ENCODE measurements around the gene CEP170B.
"Not testable (repeated sequence)": the region's sequence is repeated elsewhere in the genome, so short reads cannot be mapped to it uniquely, and the experiment has no call there.

The CEP170B gene

DNA sequence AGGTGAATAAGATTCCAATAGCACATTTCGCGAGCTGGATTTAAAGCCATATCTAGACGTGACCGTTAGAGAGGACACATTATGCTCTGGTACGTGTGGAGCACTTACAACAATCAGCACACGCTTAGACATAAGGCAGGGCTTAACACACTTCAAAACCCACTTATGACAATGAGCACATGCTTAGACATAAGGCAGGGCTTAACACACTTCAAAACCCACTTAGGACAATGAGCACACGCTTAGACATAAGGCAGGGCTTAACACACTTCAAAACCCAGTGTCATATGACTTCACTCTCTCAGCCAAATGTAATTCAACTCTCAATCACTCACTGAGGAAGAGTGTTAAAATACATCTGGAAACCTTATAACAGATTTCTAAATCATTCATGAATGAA, 48.4 kb downstream of the CEP170B start:
- no peak for DNase-seq (ENCODE audit: low read depth)

DNA sequence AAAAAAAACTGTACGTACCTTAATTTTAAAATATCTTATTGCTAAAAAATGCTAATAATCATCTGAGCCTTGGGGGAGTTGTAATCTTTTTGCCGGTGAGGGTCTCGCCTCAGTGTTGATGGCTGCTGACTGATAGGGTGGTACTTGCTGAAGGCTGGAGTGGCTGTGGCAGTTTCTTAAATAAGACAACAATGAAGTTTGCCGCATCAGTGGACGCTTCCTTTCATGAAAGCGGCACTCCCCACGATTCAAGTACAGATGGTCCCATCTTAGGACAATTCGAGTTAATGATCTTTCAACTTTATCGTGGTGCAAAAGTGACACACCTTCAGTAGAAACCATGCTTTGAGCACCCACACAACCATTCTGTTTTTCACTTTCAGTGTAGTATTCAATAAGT, 52.0 kb downstream of the CEP170B start:
- no peak for DNase-seq (ENCODE audit: low read depth)

DNA sequence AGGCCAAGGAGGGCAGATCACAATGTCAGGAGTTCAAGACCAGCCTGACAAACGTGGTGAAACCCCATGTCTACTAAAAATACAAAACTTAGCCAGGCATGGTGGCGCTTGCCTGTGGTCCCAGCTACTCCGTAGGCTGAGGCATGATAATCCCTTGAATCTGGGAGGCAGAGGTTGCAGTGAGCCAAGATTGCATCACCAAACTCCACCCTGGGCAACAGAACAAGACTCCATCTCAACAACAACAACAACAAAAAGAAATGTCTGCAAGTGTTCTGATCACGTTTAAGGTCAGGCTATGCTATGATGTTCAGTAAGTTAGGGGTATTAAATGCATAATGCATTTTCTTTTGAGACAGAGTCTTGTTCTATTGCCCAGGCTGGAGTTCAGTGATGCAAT, 52.9 kb downstream of the CEP170B start:
- DNase-seq (ENCODE audit: low read depth), result no peak

- not testable (repeated sequence) for DNase-seq (ENCODE audit: low read depth)
Measured at GRCh38 chr14:104919152-104919992, 54.3 kb downstream of the CEP170B start.

- no peak for DNase-seq (ENCODE audit: low read depth)
Measured at GRCh38 chr14:104919993-104920315, 54.9 kb downstream of the CEP170B start.

DNA sequence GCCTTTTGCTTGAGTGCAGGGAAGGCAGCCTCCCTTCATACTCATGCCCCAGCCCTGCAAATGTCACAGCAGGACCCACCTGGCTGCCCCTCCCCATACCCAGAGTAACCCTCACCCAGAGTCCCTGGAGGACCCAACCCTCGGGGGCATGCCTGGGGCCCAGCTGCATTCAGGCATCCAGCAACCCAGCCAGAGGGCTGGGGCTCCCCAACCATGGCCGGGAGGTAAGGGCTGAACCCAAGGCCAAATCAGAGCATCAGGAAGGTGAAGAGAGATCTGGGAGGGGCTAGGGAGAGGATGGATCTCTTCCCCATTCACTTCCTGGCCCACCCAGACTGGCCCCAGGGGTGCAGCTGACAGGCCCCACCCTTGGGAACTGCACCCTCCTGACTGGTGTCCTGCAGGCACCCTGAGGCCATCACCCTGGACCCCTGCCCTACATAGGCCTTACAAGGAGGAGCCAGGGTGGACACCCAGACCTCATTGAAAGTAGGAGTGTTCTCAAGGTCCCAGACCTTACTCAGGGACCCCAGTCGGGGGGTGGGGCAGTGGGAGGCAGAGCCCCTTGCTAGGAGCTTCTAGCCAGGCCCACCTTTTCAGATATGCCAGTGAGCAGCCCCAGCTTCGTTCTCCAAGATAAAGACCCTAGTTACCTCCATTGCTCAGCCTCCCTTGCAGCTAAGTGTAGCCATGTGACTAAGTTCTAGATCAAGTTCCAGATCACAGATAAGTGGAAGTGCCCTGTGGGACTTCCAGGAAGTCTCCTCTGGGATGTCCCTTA, 58.8 kb downstream of the CEP170B start:
- DNase-seq (ENCODE audit: low read depth), result no peak

GRCh38 chr14:104924421-104925213, 59.5 kb downstream of the CEP170B start, which contains the start of gene PLD4:
Gene PLD4 (plus strand): TSS chr14:104924879. CDS start chr14:104927141, 2,262 bp downstream.
- DNase-seq (ENCODE audit: low read depth), result peak; percentile 29

- no peak for DNase-seq (ENCODE audit: low read depth)
Measured at GRCh38 chr14:104925214-104925854, 60.3 kb downstream of the CEP170B start.

DNA sequence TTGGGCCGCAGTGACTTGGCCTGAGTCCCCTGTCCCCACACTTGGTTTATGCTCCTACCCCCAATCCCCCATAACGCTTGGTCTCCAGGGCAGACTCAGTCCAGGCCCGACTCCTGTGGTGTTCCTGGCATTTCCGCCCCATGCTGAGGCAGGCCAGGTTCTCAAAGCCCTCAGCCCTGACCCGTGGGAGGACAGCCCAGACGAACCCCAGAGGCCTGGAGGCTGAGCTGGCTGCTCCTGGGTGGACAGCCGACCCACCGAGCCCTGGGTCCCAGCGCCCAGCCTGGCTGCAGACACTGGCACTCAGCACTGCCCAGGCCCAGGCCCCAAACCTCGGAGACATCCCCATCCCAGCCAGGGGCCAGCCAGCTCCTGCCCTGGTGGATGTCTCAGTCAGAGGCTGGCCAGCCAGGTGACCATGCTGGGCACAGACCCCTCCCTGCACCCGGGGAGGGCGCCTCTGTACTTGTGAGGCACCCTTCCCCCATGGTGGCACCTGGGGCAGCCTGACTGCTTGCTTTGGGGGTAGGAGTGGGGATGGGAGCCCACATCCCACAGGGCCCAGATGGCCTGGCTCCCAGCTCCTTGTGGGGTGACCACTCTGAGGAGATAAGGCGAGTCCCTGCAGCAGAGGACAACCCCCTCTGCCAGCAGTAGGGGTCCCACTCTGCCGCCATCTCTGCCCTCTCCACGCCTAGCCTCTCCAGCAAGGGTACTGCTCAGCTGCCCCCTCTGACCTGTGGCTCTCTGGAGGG, 61.0 kb downstream of the CEP170B start:
- no peak for DNase-seq (ENCODE audit: low read depth)

DNA sequence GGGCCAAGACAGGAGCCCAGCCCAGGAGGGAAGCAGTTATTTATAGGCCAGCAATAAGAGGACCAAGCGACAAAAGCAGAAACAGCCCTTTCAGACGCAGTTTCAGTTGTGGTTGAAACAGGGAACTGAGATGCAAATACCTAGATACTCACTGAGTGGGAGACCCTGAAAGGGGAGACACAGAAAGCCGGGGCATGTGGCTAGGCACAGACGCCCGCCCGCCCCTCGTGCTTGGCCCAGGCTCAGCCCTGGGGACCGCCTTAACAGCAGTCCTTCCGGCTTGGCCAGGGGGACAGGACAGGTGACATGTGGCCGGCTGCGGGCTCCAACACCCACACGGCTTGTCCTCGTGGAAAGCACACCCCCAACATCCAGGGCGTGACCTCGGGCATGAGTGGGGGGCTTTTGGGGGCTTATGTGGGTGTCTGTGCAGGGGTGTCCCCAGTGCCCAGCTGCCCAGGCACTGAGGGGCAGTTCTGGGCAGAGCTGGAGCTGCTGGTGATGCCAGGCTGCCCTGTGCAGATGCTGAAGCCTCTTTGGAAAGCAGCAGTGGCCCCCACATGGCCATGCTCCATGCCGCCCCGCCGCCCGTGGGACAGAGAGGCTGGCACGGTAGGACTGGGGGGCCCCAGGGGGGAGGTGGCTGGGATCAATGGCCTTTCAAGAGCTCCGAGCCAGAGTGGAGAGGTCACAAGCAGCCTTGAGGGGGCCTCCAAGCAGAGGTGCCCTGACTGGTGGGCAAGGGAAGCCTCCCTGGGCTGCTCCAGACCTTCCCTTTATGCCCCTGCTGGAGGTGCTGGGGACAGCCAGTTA, 61.8 kb downstream of the CEP170B start:
- DNase-seq (ENCODE audit: low read depth), result no peak

- DNase-seq (ENCODE audit: low read depth), result no peak
Measured at GRCh38 chr14:104927432-104927816, 62.4 kb downstream of the CEP170B start.

GRCh38 chr14:104927901-104928300, 62.8 kb downstream of the CEP170B start:
- DNase-seq (ENCODE audit: low read depth), result no peak

DNA sequence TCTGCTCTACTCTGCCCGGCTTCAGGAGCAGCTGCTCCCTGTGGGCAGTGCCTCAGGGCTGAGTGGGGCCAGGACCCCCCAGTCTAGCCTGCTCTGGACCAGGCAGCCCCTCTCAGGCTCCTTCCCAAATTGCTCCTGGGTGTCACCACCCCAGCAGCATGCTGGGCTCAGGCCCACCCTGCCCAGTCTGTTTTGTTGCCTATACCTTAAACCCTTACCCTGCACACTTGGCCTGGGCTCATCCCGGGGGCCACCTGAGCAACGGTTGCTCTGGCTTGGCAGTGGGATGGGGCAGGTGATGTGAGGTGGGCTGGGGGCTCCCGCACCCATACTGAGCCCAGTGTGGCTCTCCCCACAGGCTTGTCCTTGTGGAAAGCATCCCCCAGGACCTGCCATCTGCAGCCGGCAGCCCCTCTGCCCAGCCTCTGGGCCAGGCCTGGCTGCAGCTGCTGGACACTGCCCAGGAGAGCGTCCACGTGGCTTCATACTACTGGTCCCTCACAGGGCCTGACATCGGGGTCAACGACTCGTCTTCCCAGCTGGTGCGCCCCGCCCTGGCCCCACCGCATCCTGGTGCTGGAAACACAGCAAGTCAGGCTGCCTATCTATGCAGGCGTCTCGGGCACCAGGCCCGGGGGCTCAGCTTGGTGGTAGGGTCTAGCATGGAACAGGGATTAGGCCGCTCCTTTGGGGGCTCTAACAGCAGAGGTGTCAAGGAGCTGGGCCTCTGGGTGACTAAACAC, 63.5 kb downstream of the CEP170B start:
- DNase-seq (ENCODE audit: low read depth), result no peak

DNA sequence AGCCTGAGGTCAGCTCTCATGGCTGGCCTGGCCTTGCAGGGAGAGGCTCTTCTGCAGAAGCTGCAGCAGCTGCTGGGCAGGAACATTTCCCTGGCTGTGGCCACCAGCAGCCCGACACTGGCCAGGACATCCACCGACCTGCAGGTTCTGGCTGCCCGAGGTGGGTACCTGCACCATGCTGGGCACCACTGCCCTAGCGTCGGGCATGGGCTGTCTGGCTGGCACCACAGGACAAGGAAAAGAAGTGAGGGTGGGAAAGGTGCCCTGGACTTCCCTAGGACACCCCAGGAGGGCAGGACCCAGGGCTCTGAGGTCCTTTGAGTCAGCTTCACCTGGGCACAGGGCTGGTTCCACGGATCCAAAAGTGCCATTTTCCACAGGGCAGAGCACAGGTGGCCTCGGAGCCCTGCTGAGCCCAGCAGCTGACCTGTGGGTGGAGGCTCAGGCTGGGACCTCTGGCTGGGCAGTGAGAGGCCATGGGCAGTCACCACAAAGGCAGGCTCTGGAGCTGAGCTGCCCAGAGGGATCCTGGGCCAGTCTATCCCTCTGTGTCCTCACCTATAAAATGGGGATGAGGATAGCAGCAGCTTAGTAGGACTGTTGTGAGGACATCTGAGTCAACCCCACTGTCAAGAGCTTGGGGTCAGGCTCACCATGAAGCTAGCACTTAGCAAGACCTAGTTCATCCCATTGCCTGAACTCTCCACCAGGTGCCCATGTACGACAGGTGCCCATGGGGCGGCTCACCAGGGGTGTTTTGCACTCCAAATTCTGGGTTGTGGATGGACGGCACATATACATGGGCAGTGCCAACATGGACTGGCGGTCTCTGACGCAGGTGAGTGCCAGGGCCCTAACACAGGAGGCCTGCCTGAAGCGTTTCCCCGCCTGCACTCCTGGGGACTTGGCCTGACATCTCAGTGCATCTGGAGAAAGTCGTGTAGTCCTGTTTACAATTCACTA, 64.5 kb downstream of the CEP170B start:
- DNase-seq (ENCODE audit: low read depth), result no peak

GRCh38 chr14:104930526-104931303, 65.6 kb downstream of the CEP170B start:
- no peak for DNase-seq (ENCODE audit: low read depth)

DNA sequence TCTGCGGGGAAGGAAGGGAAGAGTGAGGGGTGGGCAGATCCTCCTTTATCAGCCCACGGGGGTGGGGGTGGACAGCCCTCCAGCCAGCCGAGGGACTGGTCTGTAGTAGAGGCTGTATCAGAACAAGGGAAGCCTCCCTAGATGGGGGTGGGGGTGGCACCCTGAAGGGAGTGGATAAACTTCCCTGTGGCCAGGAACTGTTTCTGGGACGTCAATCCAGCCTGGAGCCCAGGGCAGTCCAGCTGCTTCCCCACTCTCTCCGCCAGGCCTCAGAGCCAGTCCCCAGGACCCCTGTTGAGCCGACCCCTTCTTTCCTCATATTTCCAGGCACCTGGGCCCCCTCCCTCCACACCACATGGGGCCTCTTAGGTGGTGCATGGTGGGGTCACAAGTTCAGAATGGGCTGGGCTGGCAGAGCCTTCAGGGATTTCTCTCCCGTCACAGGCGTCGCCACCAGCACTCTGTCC, 66.3 kb downstream of the CEP170B start:
- no peak for DNase-seq (ENCODE audit: low read depth)
